Activated CD4-positive, alpha-beta T cell treated with anti-CD3 and anti-CD28 coated beads, Interleukin-2, amount 50 U/mL, for 1 hour (primary cell): ENCODE data around the gene CACNA1H.

Experiments used
- DNase-seq: peaks from one replicate; pipeline ENCODE4 v3.0.0-alpha.2; 2020

The CACNA1H gene

DNA sequence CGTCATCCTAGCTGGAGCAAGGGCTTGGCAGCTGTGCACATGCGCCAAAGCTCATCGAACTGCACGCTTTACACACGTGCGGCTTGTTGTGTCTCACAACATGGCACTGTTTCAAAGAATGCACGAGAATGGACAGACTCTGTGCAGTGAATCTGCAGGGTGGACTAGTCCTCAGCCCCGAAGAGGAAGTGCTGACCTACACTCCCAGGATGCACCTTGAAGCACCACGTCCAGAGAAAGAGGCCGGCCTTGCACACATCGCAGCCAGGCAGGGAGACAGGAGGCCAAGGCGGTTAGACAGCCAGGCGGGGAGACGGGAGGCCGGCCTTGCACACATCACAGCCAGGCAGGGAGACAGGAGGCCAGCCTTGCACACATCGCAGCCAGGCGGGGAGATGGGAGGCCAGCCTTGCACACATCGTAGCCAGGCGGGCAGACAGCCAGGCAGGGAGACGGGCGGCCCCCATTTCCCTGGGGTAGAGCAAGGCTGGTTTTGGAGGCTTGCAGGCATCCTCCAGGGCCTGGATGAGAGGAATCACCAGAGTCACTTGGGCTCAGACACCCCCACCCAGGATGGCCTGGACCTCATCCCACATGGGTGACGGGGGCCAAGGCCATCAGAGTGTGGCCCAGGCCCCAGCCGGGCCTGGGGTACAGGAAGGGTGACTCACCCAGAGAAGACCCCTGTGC, 9.0 kb upstream of the CACNA1H start:
- no peak for DNase-seq

DNA sequence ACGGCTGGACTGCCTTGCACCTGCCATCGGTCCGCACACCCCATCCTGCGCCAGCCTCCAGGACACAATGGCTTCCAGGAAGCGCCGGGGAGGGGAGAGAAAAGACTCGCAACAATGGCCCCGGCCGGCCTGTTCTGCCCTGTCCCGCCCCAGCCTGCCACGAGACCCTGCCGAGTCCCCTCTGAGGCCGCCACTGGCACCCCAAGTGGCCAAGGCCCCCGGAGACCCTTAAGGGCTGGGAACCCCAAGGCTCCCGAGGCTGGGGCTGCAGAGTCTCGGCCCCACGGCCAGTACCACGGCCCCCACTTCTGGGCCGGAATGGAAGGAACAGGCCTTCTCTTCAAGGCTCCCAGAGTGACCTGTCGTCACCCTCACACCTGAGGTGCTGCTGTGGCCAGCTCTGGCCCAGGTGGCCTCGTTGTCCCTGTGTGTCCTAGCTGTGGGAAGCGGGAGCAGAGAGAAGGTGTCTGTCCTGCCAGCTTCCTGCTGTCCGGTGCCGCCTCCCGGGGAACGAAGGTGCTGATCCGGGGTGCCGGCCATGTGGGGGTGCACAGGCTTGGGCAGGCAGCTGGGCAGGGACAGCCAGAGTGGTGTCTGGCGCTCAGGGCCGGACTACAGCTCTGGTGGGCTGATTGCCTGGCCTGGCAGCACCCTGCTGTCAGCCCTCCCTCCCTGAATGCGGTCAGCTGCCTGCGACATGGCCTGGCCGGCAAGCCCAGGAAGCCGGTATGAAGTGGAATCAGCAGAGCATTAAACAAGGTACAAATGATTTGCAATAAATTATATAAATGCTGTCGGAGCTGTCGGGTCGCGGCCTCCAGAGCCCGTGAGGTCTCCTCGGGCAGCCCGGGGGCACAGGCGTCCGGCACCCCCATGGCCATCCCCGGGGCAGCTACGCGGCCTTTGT, 8.2 kb upstream of the CACNA1H start:
- DNase-seq: no peak

DNA sequence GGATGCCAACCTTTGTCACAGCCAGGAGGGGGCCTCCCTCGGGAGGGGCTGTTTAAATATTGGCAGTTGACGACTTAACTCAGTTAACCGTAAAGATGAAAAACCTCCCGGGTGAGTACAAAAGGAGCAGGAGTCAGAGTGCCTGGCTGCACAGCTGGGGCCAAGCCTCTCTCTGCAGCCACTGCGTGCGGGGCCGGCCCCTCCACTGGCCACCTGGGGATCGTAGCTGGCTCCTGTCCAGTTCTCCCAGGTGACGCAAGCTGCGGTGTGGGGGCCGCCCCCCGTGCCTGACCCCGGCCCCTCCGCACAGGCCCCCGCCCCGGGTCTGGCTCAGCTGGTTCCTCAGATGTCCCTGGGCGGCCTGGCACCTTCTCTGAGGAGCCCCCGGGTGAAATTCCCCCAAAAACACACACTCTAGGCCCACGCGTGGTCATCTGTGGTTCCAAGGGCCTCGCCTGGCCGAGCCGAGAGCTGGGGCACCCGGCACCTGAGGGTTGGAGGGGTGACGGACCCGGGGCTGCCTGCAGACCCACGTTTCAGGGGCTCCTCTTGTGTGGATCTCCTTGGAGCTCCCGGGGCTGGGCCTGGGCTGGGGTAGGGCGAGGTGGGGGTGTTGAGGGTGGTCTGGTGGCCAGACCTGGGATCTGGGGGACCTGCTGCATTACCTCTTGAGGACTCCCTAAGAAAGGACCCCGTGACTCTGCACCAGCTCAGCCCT, 7.4 kb upstream of the CACNA1H start:
- no peak for DNase-seq

DNA sequence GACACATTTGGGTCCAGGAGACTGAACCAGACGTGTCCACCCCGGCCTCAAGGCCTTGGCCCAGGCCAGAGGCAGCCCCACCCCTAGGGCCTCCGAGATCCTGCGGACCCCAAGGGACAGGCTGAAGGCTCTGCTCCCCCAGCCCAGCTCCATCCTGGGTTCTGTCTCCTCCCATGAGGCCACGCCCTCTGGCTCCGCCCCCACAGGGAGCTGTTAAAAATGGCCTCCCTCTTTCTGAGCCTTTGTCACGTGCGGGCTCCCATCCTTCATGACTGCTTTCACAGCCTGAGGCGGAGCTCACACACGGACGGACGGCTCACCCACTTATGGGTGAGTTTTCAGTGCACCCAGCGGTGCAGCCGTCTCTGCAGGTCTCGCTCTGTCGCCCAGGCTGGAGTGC, 6.5 kb upstream of the CACNA1H start:
- DNase-seq: no peak

DNA sequence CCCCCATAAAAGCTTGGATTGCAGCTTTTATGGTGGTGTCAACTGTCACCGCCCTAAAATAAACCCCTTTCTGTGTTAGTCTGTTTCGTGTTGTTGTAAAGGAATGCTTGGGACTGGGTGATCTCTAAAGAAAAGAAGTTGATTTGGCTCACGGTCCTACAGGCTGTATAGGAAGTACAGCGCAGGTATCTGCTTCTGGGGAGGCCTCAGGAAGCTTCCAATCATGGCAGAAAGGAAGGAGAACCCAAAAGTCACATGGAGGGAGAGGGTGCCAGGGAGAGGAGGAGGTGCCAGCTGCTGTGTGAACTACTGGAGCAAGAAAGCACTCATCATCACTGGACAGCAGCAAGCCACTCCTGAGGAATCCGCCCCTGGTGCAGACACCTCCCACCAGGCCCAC, 5.9 kb upstream of the CACNA1H start:
- DNase-seq: no peak

DNA sequence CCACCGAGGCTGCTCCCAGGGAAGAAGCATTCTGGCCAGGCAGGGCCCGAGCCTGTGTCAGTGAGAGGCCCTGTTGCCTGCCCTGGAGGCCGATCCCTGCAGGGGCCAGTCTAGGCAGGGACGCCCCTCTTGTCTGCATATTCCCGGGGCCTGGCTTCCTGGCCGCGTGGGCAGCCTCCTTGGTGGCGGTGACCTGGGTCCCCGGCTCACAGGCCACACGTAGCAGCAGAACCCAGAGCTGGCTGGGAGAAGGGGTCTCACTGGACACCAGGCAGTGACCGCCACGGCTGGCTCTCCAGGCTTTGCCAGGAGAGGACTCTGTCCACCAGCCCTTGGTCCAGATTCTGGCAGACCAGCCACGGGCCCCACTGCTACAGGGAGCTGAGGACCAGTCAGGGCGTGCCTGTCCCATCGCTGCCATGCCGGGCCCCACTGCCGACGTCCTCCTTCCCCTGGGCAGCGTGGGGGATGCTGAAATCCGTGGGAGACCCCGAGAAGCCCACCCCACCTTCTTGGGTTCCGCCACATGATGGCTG, 3.7 kb upstream of the CACNA1H start:
- no peak for DNase-seq

DNA sequence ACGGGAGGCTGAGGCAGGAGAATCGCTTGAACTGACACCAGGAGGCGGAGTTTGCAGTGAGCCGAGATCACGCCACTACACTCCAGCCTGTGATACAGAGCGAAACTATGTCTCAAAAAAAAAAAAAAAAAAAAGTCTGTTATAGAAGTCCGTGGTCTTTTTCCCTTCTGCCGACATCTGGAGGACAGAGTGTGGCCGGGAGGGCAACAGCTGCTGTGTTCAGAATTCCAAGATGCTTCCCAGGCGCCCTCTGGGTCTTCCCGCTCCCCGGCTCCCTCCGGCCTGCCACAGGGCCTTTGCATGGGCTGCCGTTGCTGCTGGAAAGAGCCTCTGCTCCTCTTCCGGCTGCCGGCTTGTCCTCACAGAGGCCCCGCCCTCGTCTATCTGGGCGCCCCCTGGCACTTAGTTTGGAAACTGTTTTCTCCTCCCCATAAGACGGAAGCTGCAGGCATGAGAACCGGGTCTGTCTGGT, 2.4 kb upstream of the CACNA1H start:
- peak; percentile 14 for DNase-seq

DNA sequence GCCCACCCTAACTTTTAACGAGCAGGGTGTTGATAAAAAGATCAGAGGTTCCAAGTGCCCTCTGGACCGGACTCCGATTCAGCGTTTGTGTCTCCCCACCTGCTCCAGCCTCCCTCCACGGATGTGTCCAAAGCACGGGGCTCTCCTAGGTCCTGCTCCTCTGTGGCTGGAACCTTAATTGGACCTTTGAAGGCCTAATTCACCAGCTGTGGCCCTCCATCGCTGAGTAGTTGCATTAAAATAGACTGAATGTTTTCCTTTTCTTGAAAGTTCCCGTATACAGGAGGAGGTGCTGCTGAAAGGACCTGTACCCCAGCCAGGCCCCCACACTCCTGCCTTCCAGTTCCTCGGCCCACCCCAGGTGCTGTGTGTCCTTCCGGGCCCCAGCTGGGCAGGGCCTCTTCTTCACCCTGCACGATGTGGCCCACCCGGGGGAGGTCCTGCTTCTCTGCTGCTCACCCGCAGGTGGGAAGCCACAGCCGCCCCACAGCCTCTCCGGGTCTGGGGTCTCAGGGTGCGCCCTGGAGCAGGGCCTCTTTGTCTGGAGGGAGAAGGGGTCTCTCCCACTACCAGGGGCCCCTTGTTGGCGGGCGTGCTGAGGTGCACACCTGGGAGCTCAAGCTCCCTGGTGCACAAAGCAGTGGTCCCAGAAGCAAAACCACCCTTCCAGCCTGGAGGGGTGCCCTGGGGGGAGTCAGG, 1.3 kb upstream of the CACNA1H start:
- DNase-seq: no peak

DNA sequence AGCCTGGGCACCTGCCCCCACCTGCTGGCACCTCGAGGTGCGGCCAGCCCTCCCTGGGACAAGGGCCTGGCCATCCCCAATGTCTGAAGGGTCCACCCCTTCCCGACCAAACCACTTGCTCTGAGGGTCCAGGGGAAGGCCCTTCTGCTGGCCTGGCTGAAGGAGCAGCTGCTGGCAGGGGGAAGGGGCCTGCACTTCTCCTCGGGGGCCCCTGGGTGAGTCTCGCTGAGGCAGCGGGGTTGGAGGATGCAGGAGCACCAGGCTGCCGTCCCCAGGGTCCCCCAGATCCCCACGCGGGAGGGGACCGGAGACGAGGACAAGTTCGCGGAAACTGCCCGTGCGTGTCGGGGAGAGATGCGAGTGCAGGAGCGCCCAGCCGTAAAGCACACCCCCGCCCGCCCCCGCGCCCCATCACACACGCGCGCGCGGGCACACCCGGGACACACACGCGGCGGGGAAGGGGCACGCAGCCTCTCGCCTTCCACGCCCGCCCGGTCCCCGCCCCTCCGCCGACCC, 725 bp upstream of the CACNA1H start:
- peak; percentile 56 for DNase-seq

DNA sequence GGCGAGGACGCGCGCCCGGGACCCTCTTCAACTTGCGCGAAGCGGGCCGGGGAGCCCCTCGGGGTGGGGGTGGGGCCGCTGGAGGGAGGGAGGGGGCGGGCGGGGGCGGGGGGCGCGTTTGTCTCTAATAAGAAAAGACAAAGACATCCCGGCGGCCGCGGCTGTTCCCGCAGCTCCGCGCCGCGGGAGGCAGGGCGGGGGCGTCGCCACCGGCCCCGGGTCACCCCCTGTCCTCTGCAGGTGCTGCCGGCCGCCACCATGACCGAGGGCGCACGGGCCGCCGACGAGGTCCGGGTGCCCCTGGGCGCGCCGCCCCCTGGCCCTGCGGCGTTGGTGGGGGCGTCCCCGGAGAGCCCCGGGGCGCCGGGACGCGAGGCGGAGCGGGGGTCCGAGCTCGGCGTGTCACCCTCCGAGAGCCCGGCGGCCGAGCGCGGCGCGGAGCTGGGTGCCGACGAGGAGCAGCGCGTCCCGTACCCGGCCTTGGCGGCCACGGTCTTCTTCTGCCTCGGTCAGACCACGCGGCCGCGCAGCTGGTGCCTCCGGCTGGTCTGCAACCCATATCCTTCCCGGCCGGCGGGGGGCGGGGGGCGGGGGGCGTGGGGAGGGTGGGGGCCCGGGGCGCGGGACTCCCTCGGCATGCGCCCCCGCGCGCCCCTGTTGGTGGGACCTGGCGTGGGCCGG, 714 bp downstream of the CACNA1H start:
- no peak for DNase-seq

DNA sequence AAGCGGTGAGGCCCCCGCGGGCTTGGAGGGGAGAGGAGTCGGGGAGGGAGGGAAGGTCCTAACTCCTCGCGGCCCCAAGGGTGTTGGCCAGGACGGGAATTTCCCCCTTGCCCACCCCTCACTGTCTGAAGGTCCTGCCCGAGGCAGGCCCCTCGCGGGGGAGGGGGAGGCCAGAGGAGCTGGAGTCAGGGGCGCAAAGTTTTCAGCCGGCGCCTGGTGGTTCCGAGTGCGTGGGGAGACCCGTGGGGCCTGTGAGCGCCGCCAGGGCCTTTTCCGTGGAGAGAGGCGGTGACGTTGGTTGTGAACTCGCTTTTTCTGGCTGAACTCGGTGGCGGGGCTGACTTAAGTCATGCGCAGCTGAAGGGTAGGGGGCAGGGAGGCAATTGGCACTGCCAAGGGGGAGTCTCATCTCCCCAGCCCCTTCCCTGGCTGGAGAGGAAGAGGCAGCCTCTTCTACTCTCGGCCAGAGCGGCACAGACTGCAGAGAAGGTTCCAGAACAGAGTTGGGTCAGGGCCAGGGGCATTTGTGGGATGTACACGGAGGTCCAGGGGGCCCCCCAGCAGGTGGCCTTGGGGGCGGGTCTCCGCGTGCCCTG, 1.5 kb downstream of the CACNA1H start:
- no peak for DNase-seq

DNA sequence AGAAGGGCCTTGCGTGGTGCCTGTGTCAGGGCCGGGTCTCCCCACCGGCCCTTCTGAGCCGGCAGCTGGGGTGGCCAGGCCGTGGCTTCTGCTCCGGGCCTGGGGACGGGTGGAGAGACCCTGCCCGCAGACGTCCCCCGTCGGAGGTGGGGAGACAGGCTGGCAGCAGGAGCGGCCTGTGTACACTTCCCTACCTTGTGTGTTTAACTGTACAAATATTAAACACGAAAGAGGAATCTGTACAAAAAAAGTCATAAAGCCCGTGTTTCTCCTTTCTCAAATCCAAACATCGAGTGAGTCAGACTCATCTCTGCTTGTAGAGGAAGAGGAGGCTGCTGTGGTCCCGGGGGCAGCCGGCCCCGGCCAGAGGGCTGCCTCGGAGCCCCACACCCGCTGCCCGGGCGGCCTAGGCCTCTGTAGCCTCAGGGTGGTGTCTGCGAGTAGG, 2.0 kb downstream of the CACNA1H start:
- no peak for DNase-seq

DNA sequence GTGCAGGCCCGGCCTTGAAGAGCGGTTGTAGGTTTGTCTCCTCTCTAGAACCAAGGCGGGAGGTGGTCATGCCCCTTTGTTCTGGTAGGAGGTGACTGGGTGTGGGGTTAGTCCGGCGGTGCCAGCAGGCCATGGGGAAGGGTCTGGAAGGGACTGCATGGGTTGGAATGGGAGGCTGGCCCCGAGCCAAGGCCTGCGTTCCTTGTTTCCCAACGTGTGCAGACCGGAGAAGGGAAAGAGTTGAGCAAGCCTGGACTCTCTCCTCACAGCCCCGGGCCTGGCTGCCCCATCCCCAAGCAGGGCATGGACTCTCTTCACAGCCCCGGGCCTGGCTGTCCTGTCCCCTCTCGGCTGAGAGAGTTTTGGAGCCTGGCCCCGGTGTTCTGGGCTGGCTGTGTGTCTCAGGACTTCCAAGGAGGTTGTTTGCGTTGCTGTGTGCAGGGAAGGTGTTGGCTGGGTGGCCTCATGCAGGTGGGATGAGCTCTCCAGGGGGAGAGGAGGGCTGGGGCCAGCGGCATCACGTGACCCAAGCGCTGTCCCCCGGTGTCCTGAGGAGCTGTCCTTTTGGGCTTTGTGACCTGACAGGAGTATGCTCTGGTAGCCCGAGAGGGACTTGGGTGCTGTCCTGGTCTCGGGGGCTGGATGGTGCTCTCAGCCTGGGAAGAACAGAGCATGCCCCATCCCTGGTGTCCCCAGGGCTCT, 2.6 kb downstream of the CACNA1H start:
- DNase-seq: no peak

DNA sequence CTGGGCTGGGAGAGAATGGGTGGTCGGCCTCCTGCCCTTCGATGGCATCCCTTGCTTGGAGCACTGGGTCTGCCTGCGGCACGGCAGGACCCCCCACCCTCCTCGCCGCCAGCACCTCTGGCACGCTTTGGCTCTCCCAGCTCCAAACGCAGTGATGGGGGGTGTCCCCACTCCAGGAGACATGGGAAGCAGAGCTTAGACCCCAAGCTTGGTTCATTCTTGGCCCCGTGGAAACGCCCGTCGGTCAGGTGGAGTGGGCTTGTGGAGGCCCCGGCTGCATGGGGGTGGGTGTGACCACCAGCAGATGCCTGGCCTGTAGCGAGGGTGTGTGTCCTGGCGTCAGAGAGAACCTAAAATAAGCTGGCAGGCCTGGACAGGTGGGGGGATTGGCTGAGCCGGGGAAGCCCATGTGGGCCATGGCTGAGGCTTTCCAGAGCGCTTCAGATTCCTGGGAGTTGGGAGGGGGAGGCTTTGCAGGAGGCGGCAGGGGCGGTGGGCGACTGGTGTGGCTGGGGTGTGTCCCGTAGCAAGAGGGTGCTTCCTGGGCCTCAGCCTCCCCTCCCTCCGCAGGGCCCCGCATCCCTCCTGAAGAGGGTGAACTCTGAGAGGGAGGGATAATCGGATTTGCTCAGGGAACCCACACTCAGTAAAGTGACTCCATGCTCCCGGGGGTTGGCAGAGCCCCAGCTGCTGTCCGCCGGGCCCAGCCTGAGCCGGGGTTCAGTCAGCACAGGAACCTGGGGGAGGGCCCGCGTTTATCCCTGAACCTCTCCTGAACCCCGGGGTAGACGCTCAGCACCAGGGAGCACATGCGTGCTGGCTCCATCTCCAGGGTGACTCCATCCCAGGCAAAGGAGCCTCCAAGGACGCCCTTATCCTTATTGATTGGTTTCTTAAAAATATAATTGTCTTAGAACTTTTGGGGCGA, 3.4 kb downstream of the CACNA1H start:
- no peak for DNase-seq

DNA sequence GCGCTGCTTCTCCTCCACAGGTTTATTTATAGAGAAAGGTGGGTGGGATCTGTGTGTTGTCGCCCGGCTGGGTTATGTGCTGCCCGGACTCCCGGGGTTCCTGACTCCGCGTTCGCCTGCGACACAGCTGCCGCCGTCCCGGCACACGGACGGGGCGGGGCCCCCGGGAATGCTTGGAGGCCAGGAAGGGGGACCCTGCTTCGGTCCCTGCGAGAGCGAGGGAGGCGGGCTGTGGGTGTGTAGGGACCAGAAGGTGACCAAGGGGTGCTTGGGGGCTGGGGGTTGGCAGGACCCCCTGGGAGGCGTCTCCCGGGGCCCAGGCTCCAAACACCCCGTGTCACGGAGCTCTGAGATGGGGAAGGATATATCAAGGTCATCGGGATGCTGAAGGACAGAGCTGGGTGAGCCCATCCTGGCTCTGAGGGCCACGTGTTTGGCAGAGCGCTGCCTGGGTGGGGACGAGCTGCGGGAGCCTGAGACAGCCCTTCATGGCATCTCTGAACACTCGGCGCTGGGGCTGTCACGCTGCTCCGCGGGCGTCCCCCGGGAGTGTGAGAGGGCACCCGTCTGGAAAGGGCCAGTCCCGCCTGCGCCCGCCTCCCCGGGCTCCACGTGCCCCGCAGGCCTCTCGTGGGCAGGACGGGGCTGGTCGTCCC, 4.2 kb downstream of the CACNA1H start:
- DNase-seq: no peak

DNA sequence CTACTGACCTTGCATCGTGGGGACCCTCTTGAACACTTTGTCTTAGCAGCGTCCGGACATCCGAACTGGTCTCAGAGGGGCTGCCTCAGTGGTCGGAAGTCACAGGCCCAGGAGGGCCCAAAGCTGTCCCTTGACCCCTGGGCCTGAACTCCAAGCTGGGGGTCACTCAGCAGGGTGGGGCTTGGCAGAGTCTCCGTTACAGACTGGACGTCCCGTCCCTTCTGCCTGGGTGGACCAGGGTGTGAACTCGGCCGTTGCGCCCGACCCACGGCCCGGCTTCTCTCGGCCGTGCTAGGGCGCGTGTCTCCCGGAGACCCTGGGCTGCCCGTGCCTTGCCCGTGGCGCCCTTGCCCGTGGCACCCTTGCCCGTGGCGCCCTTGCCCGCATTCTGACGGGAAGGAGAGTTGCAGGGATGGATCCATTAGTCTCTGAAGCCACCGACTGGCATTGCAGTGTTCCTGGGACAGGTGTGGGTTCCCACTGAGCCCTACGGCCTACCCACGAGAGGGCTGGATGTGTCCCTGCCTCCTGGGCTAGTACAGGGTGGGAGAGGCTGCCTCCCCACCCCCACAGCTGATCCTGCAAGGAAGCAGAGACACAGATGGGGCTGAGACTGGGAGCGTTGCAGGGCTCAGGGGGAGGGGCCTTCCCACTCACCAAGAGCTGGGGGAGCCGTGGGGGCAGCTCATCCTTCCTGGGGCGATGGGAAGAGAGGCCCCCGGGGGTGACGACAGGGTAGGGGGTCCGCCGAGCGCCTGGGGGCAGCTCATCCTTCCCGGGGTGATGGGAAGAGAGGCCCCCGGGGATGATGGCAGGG, 4.9 kb downstream of the CACNA1H start:
- no peak for DNase-seq

DNA sequence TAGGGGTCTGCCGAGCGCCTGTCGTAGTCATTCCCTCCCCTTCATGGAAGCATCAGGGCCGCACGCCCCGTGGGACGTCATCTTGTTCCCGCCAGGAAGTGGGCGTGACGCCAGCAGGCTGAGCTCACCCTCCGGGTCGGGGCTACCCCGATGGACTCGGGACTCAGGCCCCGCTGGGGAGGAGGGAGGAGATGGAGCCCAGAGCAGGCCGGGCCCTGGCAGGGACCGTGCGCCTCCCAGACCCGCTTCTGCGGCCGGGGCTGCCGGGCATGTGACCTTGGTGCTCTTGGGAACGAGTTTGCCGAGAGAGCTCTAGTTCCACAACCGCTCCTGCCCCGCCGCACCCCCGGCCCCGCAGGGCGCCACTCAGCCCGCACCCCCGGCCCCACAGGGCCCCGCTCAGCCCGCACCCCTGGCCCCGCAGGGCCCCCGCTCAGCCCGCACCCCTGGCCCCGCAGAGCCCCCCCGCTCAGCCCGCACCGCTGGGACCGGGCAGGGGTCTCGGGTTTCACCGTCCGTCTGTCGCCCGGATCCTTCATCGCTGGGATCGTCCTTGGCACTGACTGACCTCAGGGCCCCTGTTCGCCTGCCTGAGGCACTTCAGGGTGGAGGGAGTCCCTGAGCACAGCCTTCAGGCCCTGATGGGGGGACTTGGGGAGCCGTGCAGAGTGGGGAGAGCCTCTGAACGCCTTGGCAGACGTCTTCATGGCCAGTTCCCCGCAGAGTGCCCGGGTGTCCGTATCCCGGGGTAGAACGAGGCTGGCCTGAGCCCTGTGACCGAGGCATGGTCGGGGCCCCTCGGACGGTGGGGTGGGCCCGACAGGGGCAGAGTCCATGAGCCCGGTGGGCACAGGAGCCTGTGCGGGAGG, 5.8 kb downstream of the CACNA1H start:
- DNase-seq: no peak
